22Rv1 (cell line): ENCODE measurements around the gene THSD8.

Experiments
- ZFX ChIP-seq: fragments of 450-650 bp; IDR thresholded peaks from 2 replicates; pipeline ENCODE4 v1.6.1; 2017; ENCODE audit warnings: antibody characterized with exemption, borderline replicate concordance
- TF ChIP-seq, protein P1 (sequence below): fragments of 450-650 bp; IDR thresholded peaks from 2 replicates; pipeline ENCODE4 v1.5.1; 2017; ENCODE audit warnings: mild to moderate bottlenecking

GRCh38 chr19:12786952-12787351 lies 14.9 kb upstream of the THSD8 start:
- TF ChIP-seq ZFX: no peak
- TF ChIP-seq, protein P1, sequence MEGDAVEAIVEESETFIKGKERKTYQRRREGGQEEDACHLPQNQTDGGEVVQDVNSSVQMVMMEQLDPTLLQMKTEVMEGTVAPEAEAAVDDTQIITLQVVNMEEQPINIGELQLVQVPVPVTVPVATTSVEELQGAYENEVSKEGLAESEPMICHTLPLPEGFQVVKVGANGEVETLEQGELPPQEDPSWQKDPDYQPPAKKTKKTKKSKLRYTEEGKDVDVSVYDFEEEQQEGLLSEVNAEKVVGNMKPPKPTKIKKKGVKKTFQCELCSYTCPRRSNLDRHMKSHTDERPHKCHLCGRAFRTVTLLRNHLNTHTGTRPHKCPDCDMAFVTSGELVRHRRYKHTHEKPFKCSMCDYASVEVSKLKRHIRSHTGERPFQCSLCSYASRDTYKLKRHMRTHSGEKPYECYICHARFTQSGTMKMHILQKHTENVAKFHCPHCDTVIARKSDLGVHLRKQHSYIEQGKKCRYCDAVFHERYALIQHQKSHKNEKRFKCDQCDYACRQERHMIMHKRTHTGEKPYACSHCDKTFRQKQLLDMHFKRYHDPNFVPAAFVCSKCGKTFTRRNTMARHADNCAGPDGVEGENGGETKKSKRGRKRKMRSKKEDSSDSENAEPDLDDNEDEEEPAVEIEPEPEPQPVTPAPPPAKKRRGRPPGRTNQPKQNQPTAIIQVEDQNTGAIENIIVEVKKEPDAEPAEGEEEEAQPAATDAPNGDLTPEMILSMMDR: no peak
